GM21447 (cell line): Measurements from ENCODE around the gene BBC3.
A peak's percentile ranks its signal among the peaks of the same experiment; 100 is the strongest.
"Not testable (repeated sequence)": the region's sequence is repeated elsewhere in the genome, so short reads cannot be mapped to it uniquely, and the experiment has no call there.

Experiments
- ATAC-seq: cut with Tn5 transposase; IDR thresholded peaks from one replicate; pipeline ENCODE4 v1.9.1; 2021; ENCODE audit not compliant: unreplicated experiment

BBC3 gene

GRCh38 chr19:47230921-47231214 is at the start of gene BBC3:
BBC3 (minus strand) TSS chr19:47231199; CDS start chr19:47228431, 2,768 bp downstream.
- no peak for ATAC-seq

GRCh38 chr19:47280183-47280797 is 49.3 kb upstream of the BBC3 start:
- ATAC-seq = no peak

- ATAC-seq = not testable (repeated sequence)
Measured at GRCh38 chr19:47276513-47276912, 45.5 kb upstream of the BBC3 start.

GRCh38 chr19:47275791-47276461 is 44.9 kb upstream of the BBC3 start:
- no peak for ATAC-seq

- peak; percentile 2 for ATAC-seq
Measured at GRCh38 chr19:47274891-47275761, 44.1 kb upstream of the BBC3 start.

- peak; percentile 56 for ATAC-seq
Measured at GRCh38 chr19:47274071-47274890, 43.3 kb upstream of the BBC3 start, which contains the start of gene INAFM1. INAFM1 (plus strand) TSS chr19:47274885; CDS start chr19:47274920, 35 bp downstream.

GRCh38 chr19:47273313-47274070 is 42.5 kb upstream of the BBC3 start:
- ATAC-seq = peak; percentile 66

GRCh38 chr19:47272448-47273312 is 41.7 kb upstream of the BBC3 start:
- peak; percentile 4 for ATAC-seq

- no peak for ATAC-seq
Measured at GRCh38 chr19:47271949-47272348, 41.0 kb upstream of the BBC3 start.

GRCh38 chr19:47270408-47270807 is 39.4 kb upstream of the BBC3 start:
- no peak for ATAC-seq

GRCh38 chr19:47269596-47269995 is 38.6 kb upstream of the BBC3 start:
- no peak for ATAC-seq

- ATAC-seq = no peak
Measured at GRCh38 chr19:47268028-47268427, 37.0 kb upstream of the BBC3 start.

- no peak for ATAC-seq
Measured at GRCh38 chr19:47267350-47267759, 36.4 kb upstream of the BBC3 start.

- ATAC-seq = no peak
Measured at GRCh38 chr19:47266401-47266941, 35.5 kb upstream of the BBC3 start.

GRCh38 chr19:47264629-47265028 is 33.6 kb upstream of the BBC3 start:
- no peak for ATAC-seq

- peak; percentile 68 for ATAC-seq
Measured at GRCh38 chr19:47261946-47262793, 31.2 kb upstream of the BBC3 start.

- no peak for ATAC-seq
Measured at GRCh38 chr19:47260476-47260875, 29.5 kb upstream of the BBC3 start.

GRCh38 chr19:47258895-47259555 is 28.0 kb upstream of the BBC3 start:
- no peak for ATAC-seq
